Measurements from ENCODE around the gene E2F8. TPM values are rescaled to one million over a fixed set of nuclear protein-coding genes. Genes with fewer than 3 reads are reported as not detected.

E2F8 gene
- total RNA-seq, 1 experiment from 2014 or later = 10.7 TPM

DNA sequence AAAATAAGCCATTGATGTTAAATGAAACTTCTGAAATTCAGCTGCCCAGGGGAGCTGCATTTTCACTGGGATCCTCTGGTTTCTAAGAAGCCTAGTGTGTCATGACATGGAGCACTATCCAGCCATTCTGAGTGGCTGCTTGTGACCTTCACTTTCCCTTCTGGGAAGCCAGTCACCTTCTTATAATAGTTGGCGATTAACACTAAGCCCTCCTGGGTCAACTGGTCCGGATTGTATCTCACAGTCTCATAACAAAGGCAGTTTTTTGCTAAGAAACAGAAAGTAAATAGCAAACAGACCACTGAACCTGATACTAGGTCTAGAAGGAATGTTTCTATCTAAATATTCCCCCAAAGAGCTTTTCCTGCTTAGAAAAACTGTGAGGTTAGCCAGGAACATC lies 46.8 kb downstream of the E2F8 start:
- Mint-ChIP-seq H3K36me3 (no peaks in the 10 kb centered on the region), H3K9me3 (no peaks in the 10 kb centered on the region), H3K27ac (no peak overlapping the region), H3K27me3 (ENCODE audit: low read depth) (no peaks in the 10 kb centered on the region), H3K4me1 (no peaks in the 10 kb centered on the region), H3K4me3 (no peak overlapping the region)
- ChIA-PET CTCF (no interaction called here), POLR2A (no interaction called here)
- TF ChIP-seq, protein P1, sequence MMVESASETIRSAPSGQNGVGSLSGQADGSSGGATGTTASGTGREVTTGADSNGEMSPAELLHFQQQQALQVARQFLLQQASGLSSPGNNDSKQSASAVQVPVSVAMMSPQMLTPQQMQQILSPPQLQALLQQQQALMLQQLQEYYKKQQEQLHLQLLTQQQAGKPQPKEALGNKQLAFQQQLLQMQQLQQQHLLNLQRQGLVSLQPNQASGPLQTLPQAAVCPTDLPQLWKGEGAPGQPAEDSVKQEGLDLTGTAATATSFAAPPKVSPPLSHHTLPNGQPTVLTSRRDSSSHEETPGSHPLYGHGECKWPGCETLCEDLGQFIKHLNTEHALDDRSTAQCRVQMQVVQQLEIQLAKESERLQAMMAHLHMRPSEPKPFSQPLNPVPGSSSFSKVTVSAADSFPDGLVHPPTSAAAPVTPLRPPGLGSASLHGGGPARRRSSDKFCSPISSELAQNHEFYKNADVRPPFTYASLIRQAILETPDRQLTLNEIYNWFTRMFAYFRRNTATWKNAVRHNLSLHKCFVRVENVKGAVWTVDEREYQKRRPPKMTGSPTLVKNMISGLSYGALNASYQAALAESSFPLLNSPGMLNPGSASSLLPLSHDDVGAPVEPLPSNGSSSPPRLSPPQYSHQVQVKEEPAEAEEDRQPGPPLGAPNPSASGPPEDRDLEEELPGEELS (CRISPR knock-in tag; IDR thresholded peaks at IDR 0.05) = no peak
- TF ChIP-seq, protein P2, sequence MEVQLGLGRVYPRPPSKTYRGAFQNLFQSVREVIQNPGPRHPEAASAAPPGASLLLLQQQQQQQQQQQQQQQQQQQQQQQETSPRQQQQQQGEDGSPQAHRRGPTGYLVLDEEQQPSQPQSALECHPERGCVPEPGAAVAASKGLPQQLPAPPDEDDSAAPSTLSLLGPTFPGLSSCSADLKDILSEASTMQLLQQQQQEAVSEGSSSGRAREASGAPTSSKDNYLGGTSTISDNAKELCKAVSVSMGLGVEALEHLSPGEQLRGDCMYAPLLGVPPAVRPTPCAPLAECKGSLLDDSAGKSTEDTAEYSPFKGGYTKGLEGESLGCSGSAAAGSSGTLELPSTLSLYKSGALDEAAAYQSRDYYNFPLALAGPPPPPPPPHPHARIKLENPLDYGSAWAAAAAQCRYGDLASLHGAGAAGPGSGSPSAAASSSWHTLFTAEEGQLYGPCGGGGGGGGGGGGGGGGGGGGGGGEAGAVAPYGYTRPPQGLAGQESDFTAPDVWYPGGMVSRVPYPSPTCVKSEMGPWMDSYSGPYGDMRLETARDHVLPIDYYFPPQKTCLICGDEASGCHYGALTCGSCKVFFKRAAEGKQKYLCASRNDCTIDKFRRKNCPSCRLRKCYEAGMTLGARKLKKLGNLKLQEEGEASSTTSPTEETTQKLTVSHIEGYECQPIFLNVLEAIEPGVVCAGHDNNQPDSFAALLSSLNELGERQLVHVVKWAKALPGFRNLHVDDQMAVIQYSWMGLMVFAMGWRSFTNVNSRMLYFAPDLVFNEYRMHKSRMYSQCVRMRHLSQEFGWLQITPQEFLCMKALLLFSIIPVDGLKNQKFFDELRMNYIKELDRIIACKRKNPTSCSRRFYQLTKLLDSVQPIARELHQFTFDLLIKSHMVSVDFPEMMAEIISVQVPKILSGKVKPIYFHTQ (CRISPR knock-in tag; IDR thresholded peaks at IDR 0.05) = no peak
- TF ChIP-seq CDX4 (CRISPR knock-in tag; IDR thresholded peaks at IDR 0.05; ENCODE audit: borderline replicate concordance) (no peak), KAT7 (CRISPR knock-in tag; IDR thresholded peaks at IDR 0.05; ENCODE audit: borderline replicate concordance) (no peak), PRRX2 (CRISPR knock-in tag; IDR thresholded peaks at IDR 0.05) (no peak), GRHL2 (CRISPR knock-in tag; IDR thresholded peaks at IDR 0.05; ENCODE audit: insufficient replicate concordance, severe bottlenecking) (no peak), IRF2 (CRISPR knock-in tag; IDR thresholded peaks at IDR 0.05; ENCODE audit: borderline replicate concordance, low read depth) (no peak), HMGA2 (CRISPR knock-in tag; IDR thresholded peaks at IDR 0.05) (no peak), NFATC4 (CRISPR knock-in tag; IDR thresholded peaks at IDR 0.05) (no peak), ZMAT4 (CRISPR knock-in tag; IDR thresholded peaks at IDR 0.05) (no peak), ATF6 (CRISPR knock-in tag; IDR thresholded peaks at IDR 0.05) (no peak), SMAD3 (CRISPR knock-in tag; IDR thresholded peaks at IDR 0.05; ENCODE audit: borderline replicate concordance) (no peak), ZNF317 (CRISPR knock-in tag; IDR thresholded peaks at IDR 0.05; ENCODE audit: borderline replicate concordance, low read depth) (no peak), EMX1 (CRISPR knock-in tag; IDR thresholded peaks at IDR 0.05) (no peak), ZNF263 (CRISPR knock-in tag; IDR thresholded peaks at IDR 0.05; ENCODE audit: low read depth) (no peak)
- TF ChIP-seq, protein P3, sequence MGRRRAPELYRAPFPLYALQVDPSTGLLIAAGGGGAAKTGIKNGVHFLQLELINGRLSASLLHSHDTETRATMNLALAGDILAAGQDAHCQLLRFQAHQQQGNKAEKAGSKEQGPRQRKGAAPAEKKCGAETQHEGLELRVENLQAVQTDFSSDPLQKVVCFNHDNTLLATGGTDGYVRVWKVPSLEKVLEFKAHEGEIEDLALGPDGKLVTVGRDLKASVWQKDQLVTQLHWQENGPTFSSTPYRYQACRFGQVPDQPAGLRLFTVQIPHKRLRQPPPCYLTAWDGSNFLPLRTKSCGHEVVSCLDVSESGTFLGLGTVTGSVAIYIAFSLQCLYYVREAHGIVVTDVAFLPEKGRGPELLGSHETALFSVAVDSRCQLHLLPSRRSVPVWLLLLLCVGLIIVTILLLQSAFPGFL (CRISPR knock-in tag; IDR thresholded peaks at IDR 0.05; ENCODE audit: borderline replicate concordance) = no peak
- DNase-seq (ENCODE audit: low spot score) (no peak), ATAC-seq (no peak)
